Measurements from ENCODE around the gene ITGA8. TPM values are rescaled to one million over a fixed set of nuclear protein-coding genes. Genes with fewer than 3 reads are reported as not detected.
"Not testable (repeated sequence)": the region's sequence is repeated elsewhere in the genome, so short reads cannot be mapped to it uniquely, and the experiment has no call there.

The ITGA8 gene
- polyA plus RNA-seq, 1 experiment, result 0.25 TPM

- peaks cover 3% of the 10 kb centered on the region for H3K27me3 ChIP-seq (ENCODE audit: control insufficient read depth, insufficient read depth, low read length)
- POLR2A ChIA-PET, result no interaction called here
- CTCF ChIA-PET, result interaction anchor here (1.2 kb wide), 1 partner anchor 247 kb away, joined by 4 read pairs; no protein-coding TSS in a partner anchor
- no peak for TF ChIP-seq CTCF (IDR thresholded peaks at IDR 0.05; ENCODE audit: low read depth, low read length)
- no peaks in the 10 kb centered on the region for H3K9me3 ChIP-seq (ENCODE audit: control insufficient read depth, insufficient read depth, low read length)
- H3K4me3 ChIP-seq (ENCODE audit: low read depth, low read length), result no peak overlapping the region
- DNase-seq (ENCODE audit: low read depth, low spot score), result no peak
- no peak overlapping the region for H3K27ac ChIP-seq (ENCODE audit: low read depth, low read length)
Observed at GRCh38 chr10:15478950-15479349, 240.8 kb downstream of the ITGA8 start.

GRCh38 chr10:15478429-15478828 lies 241.3 kb downstream of the ITGA8 start:
- POLR2A ChIA-PET, result no interaction called here
- no peak overlapping the region for H3K27ac ChIP-seq (ENCODE audit: low read depth, low read length)
- no peak for DNase-seq (ENCODE audit: low read depth, low spot score)
- H3K9me3 ChIP-seq (ENCODE audit: control insufficient read depth, insufficient read depth, low read length), result no peaks in the 10 kb centered on the region
- no peak overlapping the region for H3K4me3 ChIP-seq (ENCODE audit: low read depth, low read length)
- TF ChIP-seq CTCF (IDR thresholded peaks at IDR 0.05; ENCODE audit: low read depth, low read length), result no peak
- H3K27me3 ChIP-seq (ENCODE audit: control insufficient read depth, insufficient read depth, low read length), result peaks cover 3% of the 10 kb centered on the region
- CTCF ChIA-PET, result no interaction called here

GRCh38 chr10:15476337-15476736 lies 243.4 kb downstream of the ITGA8 start:
- ChIA-PET POLR2A (no interaction called here), CTCF (no interaction called here)
- Histone ChIP-seq H3K4me3 (ENCODE audit: low read depth, low read length) (no peak overlapping the region), H3K9me3 (ENCODE audit: control insufficient read depth, insufficient read depth, low read length) (no peaks in the 10 kb centered on the region), H3K27me3 (ENCODE audit: control insufficient read depth, insufficient read depth, low read length) (peaks cover 3% of the 10 kb centered on the region), H3K27ac (ENCODE audit: low read depth, low read length) (no peak overlapping the region)
- TF ChIP-seq CTCF (IDR thresholded peaks at IDR 0.05; ENCODE audit: low read depth, low read length), result no peak
- DNase-seq (ENCODE audit: low read depth, low spot score), result no peak

GRCh38 chr10:15475439-15475838 lies 244.3 kb downstream of the ITGA8 start:
- DNase-seq (ENCODE audit: low read depth, low spot score); H3K27ac ChIP-seq (ENCODE audit: low read depth, low read length); POLR2A ChIA-PET; H3K27me3 ChIP-seq (ENCODE audit: control insufficient read depth, insufficient read depth, low read length); H3K9me3 ChIP-seq (ENCODE audit: control insufficient read depth, insufficient read depth, low read length); CTCF ChIA-PET; H3K4me3 ChIP-seq (ENCODE audit: low read depth, low read length): not testable (repeated sequence)

- ChIA-PET CTCF (no interaction called here), POLR2A (no interaction called here)
- H3K27ac ChIP-seq (ENCODE audit: low read depth, low read length), result no peak overlapping the region
- DNase-seq (ENCODE audit: low read depth, low spot score), result no peak
- H3K27me3 ChIP-seq (ENCODE audit: control insufficient read depth, insufficient read depth, low read length), result peaks cover 3% of the 10 kb centered on the region
- TF ChIP-seq CTCF (IDR thresholded peaks at IDR 0.05; ENCODE audit: low read depth, low read length), result no peak
- H3K4me3 ChIP-seq (ENCODE audit: low read depth, low read length), result no peak overlapping the region
- no peaks in the 10 kb centered on the region for H3K9me3 ChIP-seq (ENCODE audit: control insufficient read depth, insufficient read depth, low read length)
Observed at GRCh38 chr10:15474671-15475070, 245.1 kb downstream of the ITGA8 start.

GRCh38 chr10:15473396-15473767 lies 246.3 kb downstream of the ITGA8 start:
- no peak for DNase-seq (ENCODE audit: low read depth, low spot score)
- TF ChIP-seq CTCF (IDR thresholded peaks at IDR 0.05; ENCODE audit: low read depth, low read length), result no peak
- ChIA-PET CTCF (no interaction called here), POLR2A (no interaction called here)
- Histone ChIP-seq H3K4me3 (ENCODE audit: low read depth, low read length) (no peak overlapping the region), H3K9me3 (ENCODE audit: control insufficient read depth, insufficient read depth, low read length) (no peaks in the 10 kb centered on the region), H3K27ac (ENCODE audit: low read depth, low read length) (no peak overlapping the region), H3K27me3 (ENCODE audit: control insufficient read depth, insufficient read depth, low read length) (peaks cover under 1% of the 10 kb centered on the region)

Measured in AG04450 (cell line).